ENCODE results near the gene CCDC70.
A peak's percentile ranks its signal among the peaks of the same experiment; 100 is the strongest.

Gene CCDC70

GRCh38 chr13:51844862-51845573, 16.8 kb upstream of the CCDC70 start, which contains the start of gene TMEM272:
TMEM272 (minus strand) TSS chr13:51845177; CDS start chr13:51838530, 6,647 bp downstream.
- peak; percentile 85 for TF ChIP-seq CTCF (IDR thresholded peaks at IDR 0.05; ENCODE audit: low read length, missing control alignments)
- DNase-seq (ENCODE audit: low read depth): peak; percentile 45
- no peak within 1 kb of the TSS for H3K4me3 ChIP-seq (replicated peaks; ENCODE audit: low read depth, low read length)

DNA sequence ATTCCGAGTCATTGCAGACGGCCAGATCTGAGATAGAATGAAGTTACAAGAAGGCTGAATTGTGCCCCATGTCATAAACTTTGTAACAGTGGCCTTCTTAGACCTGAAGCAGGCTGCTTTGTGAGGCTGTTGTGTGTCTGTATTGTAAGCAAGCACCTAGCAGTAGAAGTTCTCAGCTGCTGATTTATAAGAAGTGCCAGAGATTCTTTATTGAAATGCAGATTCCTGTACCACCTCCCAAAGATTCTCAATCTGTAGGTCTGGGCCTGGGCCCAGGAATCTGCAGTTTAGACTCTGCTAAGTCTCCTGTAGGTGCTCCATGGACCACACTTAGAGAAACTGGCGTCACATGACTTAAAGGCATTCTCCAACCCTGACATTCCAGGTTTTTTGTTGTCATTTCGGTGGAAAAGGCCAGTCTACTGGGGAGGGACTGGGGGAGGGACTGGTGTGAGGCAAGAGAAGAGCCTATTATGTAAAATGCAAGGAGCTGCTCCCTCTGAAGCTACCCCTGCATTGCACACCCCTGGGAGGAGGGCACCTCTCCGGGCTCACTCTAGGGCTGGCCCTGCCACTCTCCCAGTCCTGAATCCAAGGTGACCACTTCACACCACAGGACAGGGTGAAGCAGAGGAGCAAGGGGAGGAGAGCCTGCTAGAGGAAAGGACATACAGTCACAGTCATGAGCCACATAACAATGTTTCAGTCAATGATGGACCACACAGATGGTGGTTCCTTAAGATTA, 16.0 kb upstream of the CCDC70 start:
- no peak for TF ChIP-seq CTCF (IDR thresholded peaks at IDR 0.05; ENCODE audit: low read length, missing control alignments)

GRCh38 chr13:51846756-51847155, 15.0 kb upstream of the CCDC70 start:
- TF ChIP-seq CTCF (IDR thresholded peaks at IDR 0.05; ENCODE audit: low read length, missing control alignments): no peak
- no peak overlapping the region for H3K4me3 ChIP-seq (replicated peaks; ENCODE audit: low read depth, low read length)
- DNase-seq (ENCODE audit: low read depth): no peak

More for the DNA sequence above, 16.0 kb upstream of the CCDC70 start:
- DNase-seq (ENCODE audit: low read depth): no peak
- H3K4me3 ChIP-seq (replicated peaks; ENCODE audit: low read depth, low read length): no peak overlapping the region

GRCh38 chr13:51848674-51849073, 13.1 kb upstream of the CCDC70 start:
- H3K4me3 ChIP-seq (replicated peaks; ENCODE audit: low read depth, low read length): no peak overlapping the region
- TF ChIP-seq CTCF (IDR thresholded peaks at IDR 0.05; ENCODE audit: low read length, missing control alignments): no peak
- peak; percentile 46 for DNase-seq (ENCODE audit: low read depth)

DNA sequence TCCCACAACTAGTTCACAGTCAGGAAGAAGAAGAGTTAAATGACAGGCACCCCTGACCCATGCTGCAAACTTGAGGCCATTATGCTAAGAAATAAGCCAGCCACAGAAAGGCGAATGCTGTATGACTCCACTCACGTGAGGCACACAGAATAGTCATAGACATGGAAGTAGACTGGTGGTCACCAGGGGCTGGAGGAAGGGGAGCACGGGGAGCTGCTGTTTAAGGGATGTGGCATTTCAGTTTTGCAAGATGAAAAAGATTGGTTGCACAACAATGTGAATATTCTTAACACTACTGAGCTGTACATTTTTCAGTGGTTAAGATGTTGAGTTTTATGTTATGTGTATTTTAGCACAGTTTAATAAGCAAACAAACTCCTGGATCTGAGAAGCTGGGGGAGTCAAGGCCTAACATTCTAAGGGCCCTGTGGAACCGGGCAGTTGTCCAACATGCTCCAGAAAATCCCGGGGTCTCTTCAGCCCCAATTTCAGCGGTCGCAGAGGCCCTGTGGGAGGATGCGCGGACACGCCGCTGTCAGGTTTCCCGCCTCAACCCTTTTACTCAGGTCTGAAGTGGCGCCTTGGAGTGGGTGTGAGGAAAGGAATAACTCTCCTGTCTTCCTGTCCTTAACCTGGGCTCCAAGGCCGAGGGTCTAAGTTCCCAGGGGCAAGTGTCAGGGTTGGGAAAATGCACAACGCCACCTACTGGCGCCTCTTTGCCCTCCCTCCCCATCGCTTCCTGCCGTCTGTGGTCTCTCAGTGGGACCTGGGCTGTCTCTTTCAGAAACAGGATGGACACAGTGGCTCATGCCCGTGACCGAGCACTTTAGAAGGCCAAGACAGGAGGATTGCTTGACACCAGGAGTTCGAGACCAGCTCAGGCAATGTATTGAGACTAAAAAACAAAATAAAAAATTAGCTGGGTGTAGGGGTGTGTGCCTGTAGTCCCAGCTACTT, 12.3 kb upstream of the CCDC70 start:
- no peak overlapping the region for H3K4me3 ChIP-seq (replicated peaks; ENCODE audit: low read depth, low read length)
- peak; percentile 58 for TF ChIP-seq CTCF (IDR thresholded peaks at IDR 0.05; ENCODE audit: low read length, missing control alignments)
- peak; percentile 20 for DNase-seq (ENCODE audit: low read depth)

GRCh38 chr13:51856027-51856736, 5.6 kb upstream of the CCDC70 start:
- no peak overlapping the region for H3K4me3 ChIP-seq (replicated peaks; ENCODE audit: low read depth, low read length)
- TF ChIP-seq CTCF (IDR thresholded peaks at IDR 0.05; ENCODE audit: low read length, missing control alignments): no peak
- no peak for DNase-seq (ENCODE audit: low read depth)

All from fibroblast of pulmonary artery (primary cell).